HG03521 (cell line): ENCODE data around the gene PROSER1.
"Not testable (repeated sequence)": the region's sequence is repeated elsewhere in the genome, so short reads cannot be mapped to it uniquely, and the experiment has no call there.

Experiments
- ATAC-seq: cut with Tn5 transposase; IDR thresholded peaks from one replicate; pipeline ENCODE4 v1.9.1; 2021; ENCODE audit warnings: mild to moderate bottlenecking, moderate library complexity; ENCODE audit not compliant: unreplicated experiment

Gene PROSER1

DNA sequence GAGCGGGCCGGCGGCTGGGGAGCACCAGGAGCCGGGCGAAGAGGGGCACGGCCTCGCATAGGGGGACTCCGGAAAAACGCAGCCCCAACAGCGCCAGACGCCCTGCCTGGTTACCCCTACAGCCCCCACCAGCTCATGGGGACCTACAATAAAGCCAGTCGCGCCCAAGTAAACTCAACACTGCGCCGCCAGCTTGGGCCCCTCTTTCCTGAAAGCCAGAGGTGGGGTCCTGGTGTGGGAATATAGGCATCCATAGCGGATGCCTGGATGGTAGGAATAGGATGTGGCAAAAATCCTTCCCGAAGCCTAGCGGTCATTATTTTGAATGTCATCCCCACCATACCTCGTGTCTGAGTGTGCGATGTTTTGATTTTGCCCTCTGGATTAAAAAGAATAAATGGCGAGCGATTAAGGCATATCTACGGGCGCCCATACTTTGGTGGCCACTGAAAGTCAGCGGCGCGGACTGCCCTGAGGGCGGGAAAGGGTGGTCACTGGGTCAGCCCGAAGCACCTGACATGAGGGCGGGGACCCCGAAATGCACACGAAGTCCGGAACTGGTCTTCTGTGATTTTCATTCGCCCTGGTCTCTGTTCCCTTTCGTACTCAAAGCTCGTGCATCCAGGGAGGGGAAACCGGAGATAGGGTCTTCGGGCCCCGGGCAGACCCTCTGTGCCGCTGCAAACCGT lies at the start of gene PROSER1, which contains the start of gene NHLRC3:
PROSER1 (minus strand) TSS at position 210 of the 689 bp plus-strand sequence. CDS start 847 bp downstream, outside the sequence.
NHLRC3 (plus strand) TSS at position 577 of the 689 bp plus-strand sequence. CDS start 184 bp downstream, outside the sequence.
- peak; percentile 66 for ATAC-seq

GRCh38 chr13:39086251-39086945 lies 48.5 kb upstream of the PROSER1 start:
- ATAC-seq: not testable (repeated sequence)

DNA sequence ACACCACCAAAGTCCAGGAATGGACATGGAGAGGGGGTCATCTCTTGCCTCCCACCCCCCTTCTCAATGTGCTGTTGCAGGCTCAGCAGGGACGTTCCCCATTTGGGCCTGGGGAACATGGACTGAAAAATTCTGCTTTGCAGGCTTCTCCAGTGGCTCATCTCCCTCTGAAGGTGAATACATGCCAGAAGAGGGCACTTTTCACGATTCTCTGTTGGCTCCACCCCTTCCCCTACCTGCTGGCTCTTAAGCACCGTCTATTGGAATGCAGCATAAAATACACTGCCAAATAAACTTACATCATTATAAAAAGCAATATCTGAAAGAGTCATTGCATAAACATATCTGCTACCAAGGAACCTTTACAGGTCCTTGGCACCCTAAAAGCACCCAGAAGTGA lies 36.1 kb upstream of the PROSER1 start:
- no peak for ATAC-seq

DNA sequence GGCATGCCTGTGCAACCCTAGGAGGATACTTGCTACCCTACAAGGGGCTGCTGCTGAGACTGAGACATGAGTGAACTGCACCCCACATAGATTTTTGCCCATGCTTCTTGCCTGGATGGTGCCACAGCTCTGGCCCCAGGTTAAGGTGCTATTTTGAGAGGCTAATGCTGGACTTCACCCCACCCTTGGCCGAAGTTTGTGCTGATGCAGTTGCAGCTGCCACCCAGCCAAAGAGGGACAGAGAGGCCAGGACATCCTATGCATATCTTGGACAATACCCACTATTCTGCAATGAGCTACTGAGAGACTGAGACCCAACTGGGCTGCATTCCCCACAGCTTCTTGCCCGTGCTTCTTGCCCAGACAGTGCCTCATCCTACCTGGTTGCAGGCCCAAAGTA lies 35.0 kb upstream of the PROSER1 start:
- no peak for ATAC-seq

DNA sequence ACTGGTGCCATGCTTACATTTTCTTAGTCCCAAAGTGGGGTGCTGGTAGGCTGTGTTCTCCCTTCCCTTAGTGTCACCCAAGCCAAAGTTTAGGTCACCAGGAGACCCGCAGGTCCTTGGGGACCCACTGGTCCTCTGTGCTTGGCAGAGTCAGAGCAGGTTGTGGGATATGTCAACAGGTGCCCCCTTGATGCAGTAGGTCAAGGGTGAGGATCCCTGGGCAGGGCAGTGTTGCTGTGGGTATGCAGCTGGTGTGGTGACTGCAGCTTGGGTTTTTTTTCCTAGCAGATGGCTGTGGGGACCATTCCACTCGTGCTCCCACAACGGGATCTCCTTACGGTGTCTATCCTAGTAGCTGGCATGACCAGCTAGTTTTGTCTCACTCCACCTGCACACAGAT lies 24.1 kb upstream of the PROSER1 start:
- no peak for ATAC-seq

- no peak for ATAC-seq
Observed at GRCh38 chr13:39058040-39058439, 20.2 kb upstream of the PROSER1 start.

- ATAC-seq: no peak
Observed at GRCh38 chr13:39056018-39056417, 18.1 kb upstream of the PROSER1 start.

- no peak for ATAC-seq
Observed at GRCh38 chr13:39054112-39054511, 16.2 kb upstream of the PROSER1 start.

DNA sequence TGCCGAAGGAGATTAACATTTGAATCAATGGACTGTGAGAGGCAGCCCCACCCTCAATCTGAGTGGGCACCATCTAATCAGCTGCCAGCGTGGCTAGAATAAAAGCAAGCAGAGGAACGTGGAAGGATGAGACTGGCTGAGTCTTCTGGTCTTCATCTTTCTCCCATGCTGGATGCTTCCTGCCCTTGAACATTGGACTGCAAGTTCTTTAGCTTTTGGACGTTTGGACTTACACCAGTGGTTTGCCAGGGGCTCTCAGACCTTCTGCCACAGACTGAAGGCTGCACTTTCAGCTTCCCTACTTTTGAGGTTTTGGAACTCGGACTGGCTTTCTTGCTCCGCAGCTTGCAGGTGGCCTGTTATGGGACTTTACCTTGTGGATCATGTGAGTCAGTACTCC lies 15.1 kb upstream of the PROSER1 start:
- no peak for ATAC-seq

- no peak for ATAC-seq
Observed at GRCh38 chr13:39051157-39051556, 13.3 kb upstream of the PROSER1 start.

DNA sequence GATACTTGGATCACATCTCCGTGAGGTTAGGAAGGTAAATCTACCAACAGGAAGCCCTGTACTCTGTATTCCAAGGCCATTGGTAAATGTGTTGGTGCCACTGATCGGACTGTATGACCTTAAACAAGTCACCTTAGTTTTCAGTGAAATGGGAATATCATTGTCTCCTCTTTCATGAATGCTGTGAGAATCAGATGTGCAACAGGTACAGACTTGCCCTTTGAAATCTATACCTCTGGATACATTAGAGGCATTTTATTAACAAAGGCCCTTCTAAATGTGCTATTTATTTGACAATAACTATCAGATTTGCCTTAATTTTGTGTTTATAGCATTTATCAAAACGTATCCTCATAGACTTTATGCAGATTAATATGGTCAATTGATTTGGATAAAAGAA lies 11.4 kb upstream of the PROSER1 start:
- ATAC-seq: no peak

DNA sequence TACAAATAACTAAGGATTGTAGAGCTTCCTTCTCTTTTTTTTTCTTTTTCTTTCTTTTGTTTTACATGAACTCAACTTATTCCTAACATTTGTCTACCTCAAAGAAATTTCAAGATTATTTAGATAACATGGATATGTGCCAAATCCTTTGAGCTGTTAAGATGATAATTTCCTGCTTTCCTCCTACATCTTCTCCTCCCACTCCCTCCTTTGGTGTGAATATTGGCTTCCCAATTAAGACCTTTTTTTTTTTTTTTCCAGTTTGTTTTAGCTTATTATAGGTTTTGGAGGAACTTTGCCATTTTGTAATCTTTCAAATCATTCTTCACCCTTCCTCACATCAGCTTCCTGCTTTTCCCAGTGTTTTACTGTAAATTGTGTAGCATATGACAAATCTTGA lies 10.9 kb upstream of the PROSER1 start:
- ATAC-seq: no peak

GRCh38 chr13:39047560-39047959 lies 9.7 kb upstream of the PROSER1 start:
- ATAC-seq: no peak

DNA sequence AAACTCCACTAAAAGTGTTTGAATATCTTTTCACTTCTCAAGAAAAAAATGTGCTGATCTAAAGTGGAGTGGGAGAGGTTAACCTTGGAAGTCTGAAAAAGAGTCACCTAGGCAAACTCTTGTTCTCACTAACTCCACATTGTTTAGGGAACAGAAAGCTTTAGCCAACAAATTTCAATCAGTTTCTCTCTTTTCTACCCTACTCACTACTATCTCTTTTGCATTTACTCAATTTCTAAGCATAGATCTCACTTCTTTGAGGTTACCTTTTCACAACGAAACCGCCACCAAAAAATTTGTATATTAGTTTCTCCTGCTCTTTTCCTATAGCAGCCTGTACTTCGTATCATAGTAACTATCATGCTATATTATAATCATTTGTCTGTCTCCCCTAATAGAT lies 6.6 kb upstream of the PROSER1 start:
- peak; percentile 79 for ATAC-seq

- ATAC-seq: no peak
Observed at GRCh38 chr13:39040206-39040605, 2.3 kb upstream of the PROSER1 start.

DNA sequence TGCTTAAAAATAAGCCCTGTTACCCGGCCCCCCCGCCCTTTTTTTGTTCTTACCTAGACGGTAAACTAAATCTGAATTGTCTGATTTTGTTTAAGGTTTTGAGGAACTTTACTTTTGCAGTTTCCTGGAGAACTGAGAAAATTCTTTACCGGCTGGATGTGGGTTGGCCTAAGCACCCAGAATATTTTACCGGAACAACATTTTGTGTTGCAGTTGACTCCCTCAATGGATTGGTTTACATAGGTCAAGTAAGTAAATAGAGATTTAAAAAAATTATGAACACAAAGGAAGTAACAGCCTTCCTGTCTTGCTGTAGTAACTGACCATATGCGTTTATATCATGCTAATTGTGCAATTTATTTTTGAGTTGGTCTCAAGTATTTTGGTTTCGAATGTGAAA lies 1.2 kb upstream of the PROSER1 start:
- no peak for ATAC-seq

DNA sequence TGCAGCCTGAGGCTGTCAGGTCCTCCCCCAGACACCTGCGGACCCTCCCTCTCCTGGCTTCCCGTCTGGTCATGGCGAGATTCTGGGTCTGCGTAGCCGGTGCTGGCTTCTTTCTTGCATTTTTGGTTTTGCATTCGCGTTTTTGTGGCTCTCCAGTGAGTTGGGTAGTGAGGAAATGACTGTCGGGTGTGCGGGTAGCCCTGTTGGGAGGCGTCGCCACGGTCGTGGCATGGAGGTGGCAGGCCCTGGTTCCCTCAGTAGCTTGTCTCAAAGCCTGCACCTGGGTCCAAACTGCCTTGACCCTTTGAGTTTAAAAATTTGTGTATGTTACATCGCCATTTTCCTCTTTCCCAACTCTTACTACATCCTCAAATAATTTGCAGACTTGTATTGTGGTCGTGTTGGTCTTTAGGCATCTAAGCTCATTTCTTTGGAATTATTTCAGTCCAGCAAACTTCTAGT lies 711 bp upstream of the PROSER1 start:
- ATAC-seq: peak; percentile 34

DNA sequence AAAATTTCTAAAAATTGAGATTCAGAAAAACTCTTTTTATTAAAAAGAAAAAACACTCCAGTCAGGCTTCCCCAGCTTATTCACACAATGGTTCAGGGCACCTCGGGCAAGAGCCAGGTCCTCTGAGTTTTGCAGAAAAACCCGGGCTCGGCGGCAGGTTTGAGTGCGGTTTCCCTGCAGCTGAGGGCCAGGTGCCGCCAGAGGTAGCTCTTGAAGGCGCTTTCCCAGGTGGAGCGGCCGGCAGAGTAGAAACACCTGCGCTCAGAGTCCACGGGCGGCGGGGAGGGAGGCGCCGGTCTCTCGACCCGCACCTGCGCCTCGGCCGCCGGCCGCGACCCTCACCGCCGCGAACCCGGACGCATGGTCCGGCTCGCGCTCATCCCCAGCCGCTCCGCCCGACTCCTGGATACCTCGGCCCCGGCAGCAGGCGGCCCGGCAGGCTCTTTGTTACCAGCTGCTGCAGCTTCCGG lies 444 bp downstream of the PROSER1 start:
- ATAC-seq: peak; percentile 27

GRCh38 chr13:39036212-39036611 lies 1.7 kb downstream of the PROSER1 start:
- no peak for ATAC-seq

GRCh38 chr13:39035799-39036198 lies 2.1 kb downstream of the PROSER1 start:
- no peak for ATAC-seq

DNA sequence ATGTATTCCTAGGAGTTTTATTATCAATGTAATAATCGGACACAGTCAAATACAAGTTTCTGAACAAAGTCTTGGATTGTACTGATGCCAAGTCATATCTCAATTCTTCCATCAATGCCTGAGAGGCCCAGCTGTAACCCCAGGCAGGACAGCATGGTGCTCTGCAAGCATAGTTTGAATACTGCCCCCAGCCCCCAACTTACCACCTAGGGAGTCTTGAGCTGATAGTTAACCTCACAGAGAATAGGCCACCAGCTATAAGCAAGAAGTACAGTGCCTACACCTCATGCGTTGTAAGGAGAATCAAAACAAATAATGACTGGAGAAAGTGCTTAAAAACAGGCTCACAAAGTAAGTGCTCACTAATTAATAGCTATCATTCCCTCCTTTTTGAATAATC lies 2.7 kb downstream of the PROSER1 start:
- no peak for ATAC-seq

DNA sequence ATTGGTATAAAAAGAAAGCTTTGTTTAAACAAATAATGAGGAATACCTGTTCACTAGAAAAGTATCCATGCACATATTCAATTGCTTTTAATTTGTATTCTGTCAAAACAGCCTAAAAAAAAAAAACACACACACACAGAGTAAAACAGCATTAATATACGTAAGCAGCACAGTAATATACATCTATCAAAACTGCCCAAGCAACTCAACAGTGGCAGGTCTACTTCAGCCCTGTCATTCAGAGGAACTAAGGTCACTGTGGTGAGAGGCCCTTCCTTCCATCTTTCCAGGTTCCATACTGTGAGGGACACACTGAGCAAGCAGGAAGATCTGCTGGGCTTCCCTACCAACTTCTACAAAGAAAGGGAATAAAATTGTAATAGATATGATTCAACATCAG lies 3.8 kb downstream of the PROSER1 start:
- ATAC-seq: no peak
